Testis (tissue), 2 donors: Measurements from ENCODE around the gene THAP3.

Experiments used
- POLR2A ChIP-seq: fragments of 450-650 bp; IDR thresholded peaks from one replicate; pipeline ENCODE4 v1.6.1; 2017; ENCODE audit warnings: antibody characterized with exemption, mild to moderate bottlenecking, moderate library complexity
- TF ChIP-seq, protein P1 (sequence below), 3 experiments: fragments of 450-650 bp in 2 of 3; fragments of 200-600 bp in 1 of 3; sonication (generic) in 1 of 3; IDR thresholded peaks; one replicate each; pipeline ENCODE4 v1.5.1; 2016 to 2019; ENCODE audit warnings: antibody characterized with exemption in 3 of 3, mild to moderate bottlenecking in 2 of 3, moderate library complexity in 1 of 3

DNA sequence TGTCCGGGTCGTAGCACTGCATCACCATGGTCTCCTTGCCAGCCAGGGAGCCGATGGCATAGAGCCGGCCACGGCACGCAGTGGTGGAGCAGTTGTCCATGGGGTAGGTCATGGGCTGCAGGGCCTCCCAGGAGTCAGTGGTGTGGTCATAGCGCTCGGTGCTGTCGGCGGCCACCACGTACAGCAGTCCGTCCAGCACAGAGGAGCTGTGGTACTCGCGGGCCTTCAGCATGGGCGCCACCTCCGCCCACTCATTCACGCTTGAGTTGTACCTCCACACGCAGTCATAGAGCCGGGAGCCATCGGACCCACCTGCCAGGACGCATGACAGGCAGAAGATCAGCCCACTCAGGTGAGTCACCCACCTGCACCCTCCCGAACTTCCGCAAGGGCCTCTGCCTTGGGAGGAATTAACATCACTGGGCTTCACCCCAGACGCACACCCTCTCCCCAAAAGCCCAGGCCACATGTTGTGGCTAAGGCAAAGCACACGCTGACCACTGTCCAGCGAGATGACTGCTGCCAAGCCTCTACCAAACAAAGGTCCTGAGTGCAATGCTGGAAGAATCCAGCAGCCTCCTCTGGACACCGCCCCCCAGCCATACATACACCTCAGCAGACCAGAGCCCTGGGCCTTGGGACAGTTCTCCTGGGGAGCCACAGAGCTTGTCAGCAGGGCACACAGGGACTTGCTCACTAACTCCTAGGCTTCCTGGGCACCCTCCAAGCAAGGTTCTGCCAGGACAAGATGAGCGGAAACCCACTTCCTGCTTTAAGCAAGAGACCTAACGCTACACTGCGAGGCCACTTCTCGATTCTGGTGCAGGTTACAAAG, 25.3 kb upstream of the THAP3 start:
- TF ChIP-seq, protein P1, sequence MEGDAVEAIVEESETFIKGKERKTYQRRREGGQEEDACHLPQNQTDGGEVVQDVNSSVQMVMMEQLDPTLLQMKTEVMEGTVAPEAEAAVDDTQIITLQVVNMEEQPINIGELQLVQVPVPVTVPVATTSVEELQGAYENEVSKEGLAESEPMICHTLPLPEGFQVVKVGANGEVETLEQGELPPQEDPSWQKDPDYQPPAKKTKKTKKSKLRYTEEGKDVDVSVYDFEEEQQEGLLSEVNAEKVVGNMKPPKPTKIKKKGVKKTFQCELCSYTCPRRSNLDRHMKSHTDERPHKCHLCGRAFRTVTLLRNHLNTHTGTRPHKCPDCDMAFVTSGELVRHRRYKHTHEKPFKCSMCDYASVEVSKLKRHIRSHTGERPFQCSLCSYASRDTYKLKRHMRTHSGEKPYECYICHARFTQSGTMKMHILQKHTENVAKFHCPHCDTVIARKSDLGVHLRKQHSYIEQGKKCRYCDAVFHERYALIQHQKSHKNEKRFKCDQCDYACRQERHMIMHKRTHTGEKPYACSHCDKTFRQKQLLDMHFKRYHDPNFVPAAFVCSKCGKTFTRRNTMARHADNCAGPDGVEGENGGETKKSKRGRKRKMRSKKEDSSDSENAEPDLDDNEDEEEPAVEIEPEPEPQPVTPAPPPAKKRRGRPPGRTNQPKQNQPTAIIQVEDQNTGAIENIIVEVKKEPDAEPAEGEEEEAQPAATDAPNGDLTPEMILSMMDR (IDR thresholded peaks at IDR 0.05): no peak
- no peak for TF ChIP-seq POLR2A
